ENCODE measurements around the gene KCNK13. TPM values are rescaled to one million over a fixed set of nuclear protein-coding genes. Genes with fewer than 3 reads are reported as not detected.

KCNK13 gene
- total and polyA plus RNA-seq, 2 of the 4 experiments (the other 2 are of a cell fraction): not detected

- no peak for TF ChIP-seq MAFK (IDR thresholded peaks at IDR 0.05; ENCODE audit: low read depth, low read length)
- TF ChIP-seq POLR2A (IDR thresholded peaks at IDR 0.05; ENCODE audit: low read depth, low read length): no peak
Observed at GRCh38 chr14:90179809-90180779, 118.3 kb downstream of the KCNK13 start (continued).

GRCh38 chr14:90184094-90184493 is 122.3 kb downstream of the KCNK13 start:
- BruUV-seq (replicated peaks): no TSS peak
- H3K56ac ChIP-seq (ENCODE audit: extremely low read depth, insufficient read depth, low read length): no peak overlapping the region
- no peaks in the 10 kb centered on the region for H4K20me1 ChIP-seq (ENCODE audit: insufficient read depth, low read length)

More at GRCh38 chr14:90184094-90184493, 122.3 kb downstream of the KCNK13 start:
- CTCF ChIA-PET: no interaction called here
- H4K8ac ChIP-seq (ENCODE audit: low read depth in 2 of 2, low read length in 2 of 2): no peak overlapping the region
- no peak overlapping the region for H2BK120ac ChIP-seq (ENCODE audit: low read depth, low read length)
- no peak overlapping the region for H2AK5ac ChIP-seq (ENCODE audit: low read depth, low read length)
- no peaks in the 10 kb centered on the region; the same call in 1 of the 2 replicates for H3K9me3 ChIP-seq (ENCODE audit: control insufficient read depth, insufficient read depth, low read length)
- TF ChIP-seq RCOR1 (IDR thresholded peaks at IDR 0.05; ENCODE audit: insufficient replicate concordance, low read length) (no peak), BHLHE40 (IDR thresholded peaks at IDR 0.05; ENCODE audit: low read depth, low read length) (no peak), CHD1 (IDR thresholded peaks at IDR 0.05; ENCODE audit: low read depth, low read length) (no peak)
- H4K5ac ChIP-seq (ENCODE audit: low read depth, low read length): no peak overlapping the region
- no peak overlapping the region for H3K4me3 ChIP-seq (ENCODE audit: insufficient read depth, low read depth, low read length)
- H3K9me1 ChIP-seq (ENCODE audit: insufficient read depth, low read length): no peaks in the 10 kb centered on the region
- POLR2A ChIA-PET (ENCODE audit: unreplicated experiment): no interaction called here
- no peak for DNase-seq
- no peak overlapping the region for H2BK5ac ChIP-seq (ENCODE audit: low read depth, low read length, poor library complexity, severe bottlenecking)
- no peaks in the 10 kb centered on the region for H3K36me3 ChIP-seq (ENCODE audit: control insufficient read depth, insufficient read depth, low read length)
- intact Hi-C loops (cut with micrococcal nuclease) (no loop called here), in situ Hi-C loops (cut with MboI; ENCODE audit: low sequenced_read_pairs) (no loop called here), dilution Hi-C loops (cut with HindIII; ENCODE audit: low sequenced_read_pairs, unreplicated experiment) (no loop called here)
- H2AK9ac ChIP-seq (replicated peaks; ENCODE audit: low read depth, low read length, poor library complexity): no peak overlapping the region
- H3K4ac ChIP-seq (ENCODE audit: low read depth, low read length): no peak overlapping the region
- H2BK20ac ChIP-seq (ENCODE audit: low read depth, low read length): no peak overlapping the region
- peaks cover 7% of the 10 kb centered on the region for H3K27me3 ChIP-seq (ENCODE audit: control insufficient read depth, insufficient read depth, low read length)
- no peak overlapping the region for H3K4me2 ChIP-seq (ENCODE audit: low read depth, low read length)
- H3K9ac ChIP-seq (ENCODE audit: low read depth, low read length): no peak overlapping the region
- no peak overlapping the region for H3K14ac ChIP-seq (replicated peaks; ENCODE audit: low read depth, low read length)
- H4K91ac ChIP-seq (ENCODE audit: insufficient read depth, low read depth, low read length): no peak overlapping the region
- H3K4me1 ChIP-seq (ENCODE audit: control insufficient read depth, insufficient read depth, low read length): no peaks in the 10 kb centered on the region
- H3K23ac ChIP-seq (ENCODE audit: low read depth, low read length): no peak overlapping the region
- H2BK15ac ChIP-seq (ENCODE audit: low read depth, low read length): no peak overlapping the region
- ATAC-seq (ENCODE audit: low read depth): no peak
- 83% methylated on average over 2 of the region's 14 CpGs; no CpG with 5 or more reads in 1 of the 2 experiments for WGBS, 2 experiments (ENCODE audit: extremely low coverage in 2 of 2, insufficient read length in 1 of 2)
- H3K79me1 ChIP-seq (ENCODE audit: low read depth in 1 of 2, low read length in 2 of 2): no peaks in the 10 kb centered on the region
- H3K27ac ChIP-seq (ENCODE audit: insufficient read depth, low read length): no peak overlapping the region
- H3K18ac ChIP-seq (ENCODE audit: low read depth, low read length): no peak overlapping the region
- H2AFZ ChIP-seq (replicated peaks; ENCODE audit: low read length, poor library complexity): no peak overlapping the region
